WTC11 (cell line): ENCODE measurements around the gene TMEM9. TPM values are rescaled to one million over a fixed set of nuclear protein-coding genes. Genes with fewer than 3 reads are reported as not detected.

Experiments used
- ATAC-seq: fragments of 200-7000 bp; cut with Tn5 transposase; 2 replicates; pipeline ENCODE4 v1.10.0; 2021; ENCODE audit warnings: mild to moderate bottlenecking, moderate library complexity
- CTCF ChIA-PET: fragments of 300-600 bp; sonication (Branson Sonifier 250); formaldehyde crosslinking; loops from one replicate; lab custom pipeline; 2021; ENCODE audit warnings: antibody characterized with exemption; lab: Charles Lee
- POLR2A ChIA-PET: fragments of 350-600 bp; sonication (Branson Sonifier 250); formaldehyde crosslinking; loops from one replicate; lab custom pipeline; 2021; ENCODE audit warnings: antibody characterized with exemption; lab: Charles Lee
- DNase-seq: peaks from one replicate; pipeline ENCODE4 v3.0.0; 2021; ENCODE audit warnings: low spot score
- H3K27ac Mint-ChIP-seq: 2 replicates; pipeline ENCODE4 v1.8.0; 2021; ENCODE audit warnings: mixed read lengths
- H3K27me3 Mint-ChIP-seq: 2 replicates; pipeline ENCODE4 v1.8.0; 2021; ENCODE audit warnings: low read depth, mild to moderate bottlenecking, moderate library complexity, mixed read lengths
- H3K36me3 Mint-ChIP-seq: 2 replicates; pipeline ENCODE4 v1.8.0; 2021; ENCODE audit warnings: mixed read lengths
- H3K4me1 Mint-ChIP-seq: 2 replicates; pipeline ENCODE4 v1.8.0; 2022; ENCODE audit warnings: mixed read lengths
- H3K4me3 Mint-ChIP-seq: 2 replicates; pipeline ENCODE4 v1.8.0; 2021; ENCODE audit warnings: mild to moderate bottlenecking, moderate library complexity, mixed read lengths
- H3K9me3 Mint-ChIP-seq: 2 replicates; pipeline ENCODE4 v1.8.0; 2021; ENCODE audit warnings: mixed read lengths
- CBFB ChIP-seq: sonication (generic); formaldehyde crosslinking; IDR thresholded peaks from 2 replicates; pipeline ENCODE4 v1.8.1; 2022; ENCODE audit warnings: mild to moderate bottlenecking, low read depth, missing genetic modification reagents
- CREB1 ChIP-seq: sonication (generic); formaldehyde crosslinking; IDR thresholded peaks from 2 replicates; pipeline ENCODE4 v1.8.0; 2023; ENCODE audit warnings: mild to moderate bottlenecking, missing genetic modification reagents
- CREM ChIP-seq: sonication (generic); formaldehyde crosslinking; IDR thresholded peaks from 2 replicates; pipeline ENCODE4 v1.8.1; 2022; ENCODE audit warnings: mild to moderate bottlenecking, missing genetic modification reagents, moderate library complexity
- EMX1 ChIP-seq: fragments of 250-450 bp; sonication (Bioruptor Pico); IDR thresholded peaks from 2 replicates; pipeline ENCODE4 v1.8.0; 2021; ENCODE audit warnings: mild to moderate bottlenecking
- IRF1 ChIP-seq: sonication (generic); formaldehyde crosslinking; IDR thresholded peaks from 2 replicates; pipeline ENCODE4 v1.8.0; 2023; ENCODE audit warnings: missing genetic modification reagents
- JAZF1 ChIP-seq: fragments of 250-450 bp; sonication (Bioruptor Pico); IDR thresholded peaks from 2 replicates; pipeline ENCODE4 v1.9.0; 2021; ENCODE audit warnings: moderate library complexity, mild to moderate bottlenecking, inconsistent platforms
- JUN ChIP-seq: sonication (generic); formaldehyde crosslinking; IDR thresholded peaks from 2 replicates; pipeline ENCODE4 v1.8.0; 2023; ENCODE audit warnings: mild to moderate bottlenecking, missing genetic modification reagents
- KAT7 ChIP-seq: sonication (generic); formaldehyde crosslinking; IDR thresholded peaks from 2 replicates; pipeline ENCODE4 v1.8.1; 2023; ENCODE audit warnings: missing genetic modification reagents, mild to moderate bottlenecking, borderline replicate concordance
- MXD4 ChIP-seq: fragments of 250-450 bp; sonication (Bioruptor Pico); IDR thresholded peaks from 2 replicates; pipeline ENCODE4 v1.8.0; 2021; ENCODE audit warnings: mild to moderate bottlenecking, moderate library complexity, borderline replicate concordance
- MYBL2 ChIP-seq: sonication (generic); formaldehyde crosslinking; IDR thresholded peaks from 2 replicates; pipeline ENCODE4 v1.8.1; 2023; ENCODE audit warnings: mild to moderate bottlenecking, moderate library complexity, missing genetic modification reagents
- NR1H2 ChIP-seq: sonication (generic); formaldehyde crosslinking; IDR thresholded peaks from 2 replicates; pipeline ENCODE4 v1.9.0; 2021; ENCODE audit warnings: mild to moderate bottlenecking, moderate library complexity, missing genetic modification reagents
- SMAD4 ChIP-seq: sonication (generic); formaldehyde crosslinking; IDR thresholded peaks from 2 replicates; pipeline ENCODE4 v1.8.0; 2022; ENCODE audit warnings: mild to moderate bottlenecking, missing genetic modification reagents
- SP1 ChIP-seq: sonication (generic); formaldehyde crosslinking; conservative IDR thresholded peaks from 2 replicates; pipeline ENCODE4 v1.8.1; 2022; ENCODE audit warnings: missing genetic modification reagents
- TCF7 ChIP-seq: sonication (generic); formaldehyde crosslinking; IDR thresholded peaks from 2 replicates; pipeline ENCODE4 v1.8.0; 2022; ENCODE audit warnings: mild to moderate bottlenecking, low read depth, missing genetic modification reagents, moderate library complexity
- ZNF138 ChIP-seq: sonication (generic); formaldehyde crosslinking; conservative IDR thresholded peaks from 2 replicates; pipeline ENCODE4 v1.8.1; 2022; ENCODE audit warnings: mild to moderate bottlenecking, moderate library complexity, missing genetic modification reagents
- ZNF532 ChIP-seq: fragments of 250-450 bp; sonication (Bioruptor Pico); IDR thresholded peaks from 2 replicates; pipeline ENCODE4 v1.9.0; 2021; ENCODE audit warnings: mild to moderate bottlenecking, borderline replicate concordance
- total RNA-seq: library from RNA; stranded (reverse); gene quantifications from 3 replicates; pipeline ENCODE4 v1.2.3, GENCODE V29; 2021
- TF ChIP-seq, protein P1 (sequence below): fragments of 250-450 bp; sonication (Bioruptor Pico); IDR thresholded peaks from 2 replicates; pipeline ENCODE4 v1.9.0; 2021; ENCODE audit warnings: mild to moderate bottlenecking
- TF ChIP-seq, protein P2 (sequence below): sonication (generic); formaldehyde crosslinking; IDR thresholded peaks from 2 replicates; pipeline ENCODE4 v1.8.1; 2022; ENCODE audit warnings: mild to moderate bottlenecking, moderate library complexity, missing genetic modification reagents
- TF ChIP-seq, protein P3 (sequence below): sonication (generic); formaldehyde crosslinking; IDR thresholded peaks from 2 replicates; pipeline ENCODE4 v1.8.1; 2023; ENCODE audit warnings: mild to moderate bottlenecking, missing genetic modification reagents, moderate library complexity
- TF ChIP-seq, protein P4 (sequence below): fragments of 250-450 bp; sonication (Bioruptor Pico); IDR thresholded peaks from 2 replicates; pipeline ENCODE4 v1.9.0; 2021; ENCODE audit warnings: moderate library complexity, mild to moderate bottlenecking, inconsistent platforms, borderline replicate concordance

The TMEM9 gene
- total RNA-seq, 1 experiment from 2014 or later, result 97.5 TPM

DNA sequence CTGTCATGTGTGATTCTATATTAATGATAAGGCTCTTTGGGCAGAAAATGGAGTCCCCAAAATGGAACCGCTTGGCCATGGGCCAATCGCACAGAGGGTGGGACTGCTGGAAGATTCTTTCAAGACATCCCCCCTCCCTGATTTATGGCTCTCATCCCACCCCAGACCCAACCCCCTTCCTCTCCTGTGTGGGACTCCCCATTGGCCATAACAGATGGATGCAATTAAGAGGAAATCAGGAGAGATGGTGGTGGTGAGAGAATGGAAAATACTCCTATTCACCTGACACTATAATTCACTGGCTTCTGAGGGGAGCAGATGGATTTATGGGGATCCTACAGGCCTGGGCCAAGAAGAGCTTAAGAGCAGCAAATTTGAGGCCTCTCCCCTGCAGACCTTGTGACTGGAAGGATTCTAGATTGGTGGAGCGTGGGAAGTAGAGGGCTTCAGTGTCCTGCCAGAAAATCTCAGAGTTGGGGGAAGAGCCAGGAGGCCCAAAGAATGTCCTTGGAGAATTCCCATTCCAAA, 38.1 kb upstream of the TMEM9 start (continued):
- TF ChIP-seq ZNF532 (CRISPR knock-in tag) (no peak), SMAD4 (no peak), CREB1 (CRISPR knock-in tag) (no peak), CREM (CRISPR knock-in tag) (no peak), IRF1 (CRISPR knock-in tag) (no peak)

GRCh38 chr1:201191653-201192260, 37.5 kb upstream of the TMEM9 start:
- no peaks in the 10 kb centered on the region for H3K9me3 Mint-ChIP-seq
- CTCF ChIA-PET, result interaction anchor here (0.5 to 1.7 kb wide), 3 partner anchors 63 to 220 kb away, joined by 3 to 5 read pairs (median 4); no protein-coding TSS in a partner anchor
- peaks cover 6% of the 10 kb centered on the region for H3K4me1 Mint-ChIP-seq
- peaks cover 6% of the 10 kb centered on the region for H3K27me3 Mint-ChIP-seq
- ATAC-seq (no peak), DNase-seq (no peak)
- H3K4me3 Mint-ChIP-seq, result no peak overlapping the region
- H3K36me3 Mint-ChIP-seq, result no peaks in the 10 kb centered on the region
- no peak overlapping the region for H3K27ac Mint-ChIP-seq
- TF ChIP-seq, protein P1, sequence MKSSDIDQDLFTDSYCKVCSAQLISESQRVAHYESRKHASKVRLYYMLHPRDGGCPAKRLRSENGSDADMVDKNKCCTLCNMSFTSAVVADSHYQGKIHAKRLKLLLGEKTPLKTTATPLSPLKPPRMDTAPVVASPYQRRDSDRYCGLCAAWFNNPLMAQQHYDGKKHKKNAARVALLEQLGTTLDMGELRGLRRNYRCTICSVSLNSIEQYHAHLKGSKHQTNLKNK (CRISPR knock-in tag), result no peak
- TF ChIP-seq, protein P2, sequence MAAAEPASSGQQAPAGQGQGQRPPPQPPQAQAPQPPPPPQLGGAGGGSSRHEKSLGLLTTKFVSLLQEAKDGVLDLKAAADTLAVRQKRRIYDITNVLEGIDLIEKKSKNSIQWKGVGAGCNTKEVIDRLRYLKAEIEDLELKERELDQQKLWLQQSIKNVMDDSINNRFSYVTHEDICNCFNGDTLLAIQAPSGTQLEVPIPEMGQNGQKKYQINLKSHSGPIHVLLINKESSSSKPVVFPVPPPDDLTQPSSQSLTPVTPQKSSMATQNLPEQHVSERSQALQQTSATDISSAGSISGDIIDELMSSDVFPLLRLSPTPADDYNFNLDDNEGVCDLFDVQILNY, result no peak
- TF ChIP-seq CBFB (CRISPR knock-in tag), result no peak
- TF ChIP-seq, all 79 proteins: peak for 0
- POLR2A ChIA-PET, result no interaction called here

- Mint-ChIP-seq H3K4me3 (no peak within 1 kb of the TSS), H3K27me3 (peaks cover 6% of the 10 kb centered on the region), H3K9me3 (no peaks in the 10 kb centered on the region), H3K36me3 (no peaks in the 10 kb centered on the region), H3K27ac (no peak within 1 kb of the TSS), H3K4me1 (peaks cover 6% of the 10 kb centered on the region)
- TF ChIP-seq SP1 (CRISPR knock-in tag) (no peak), JAZF1 (CRISPR knock-in tag) (no peak), NR1H2 (CRISPR knock-in tag) (no peak), KAT7 (CRISPR knock-in tag) (no peak), ZNF138 (CRISPR knock-in tag) (no peak), EMX1 (CRISPR knock-in tag) (no peak), MXD4 (CRISPR knock-in tag) (no peak), MYBL2 (CRISPR knock-in tag) (no peak), IRF1 (CRISPR knock-in tag) (no peak), JUN (no peak), TCF7 (CRISPR knock-in tag) (no peak)
- TF ChIP-seq, protein P3, sequence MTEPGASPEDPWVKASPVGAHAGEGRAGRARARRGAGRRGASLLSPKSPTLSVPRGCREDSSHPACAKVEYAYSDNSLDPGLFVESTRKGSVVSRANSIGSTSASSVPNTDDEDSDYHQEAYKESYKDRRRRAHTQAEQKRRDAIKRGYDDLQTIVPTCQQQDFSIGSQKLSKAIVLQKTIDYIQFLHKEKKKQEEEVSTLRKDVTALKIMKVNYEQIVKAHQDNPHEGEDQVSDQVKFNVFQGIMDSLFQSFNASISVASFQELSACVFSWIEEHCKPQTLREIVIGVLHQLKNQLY (CRISPR knock-in tag), result no peak
- TF ChIP-seq, protein P4, sequence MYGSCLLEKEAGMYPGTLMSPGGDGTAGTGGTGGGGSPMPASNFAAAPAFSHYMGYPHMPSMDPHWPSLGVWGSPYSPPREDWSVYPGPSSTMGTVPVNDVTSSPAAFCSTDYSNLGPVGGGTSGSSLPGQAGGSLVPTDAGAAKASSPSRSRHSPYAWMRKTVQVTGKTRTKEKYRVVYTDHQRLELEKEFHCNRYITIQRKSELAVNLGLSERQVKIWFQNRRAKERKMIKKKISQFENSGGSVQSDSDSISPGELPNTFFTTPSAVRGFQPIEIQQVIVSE (CRISPR knock-in tag), result no peak
- DNase-seq (peak; percentile 66), ATAC-seq (peak; percentile 96)
- ChIA-PET CTCF (interaction anchor here (1.0 to 1.7 kb wide), 5 partner anchors 24 to 218 kb away, joined by 3 to 5 read pairs (median 5); no protein-coding TSS in a partner anchor), POLR2A (no interaction called here)
These were observed 36.4 kb upstream of the TMEM9 start, which contains the start of gene IGFN1 for GRCh38 chr1:201190624-201191051. IGFN1 (plus strand) TSS chr1:201190824; CDS start chr1:201193294, 2,470 bp downstream.
